HG02852 (cell line): Measurements from ENCODE around the gene C22orf39.

Experiments used
- ATAC-seq: cut with Tn5 transposase; IDR thresholded peaks from one replicate; pipeline ENCODE4 v1.9.1; 2021; ENCODE audit warnings: mild to moderate bottlenecking, moderate library complexity; ENCODE audit not compliant: unreplicated experiment

Gene C22orf39

GRCh38 chr22:19402642-19403191 lies 44.8 kb downstream of the C22orf39 start:
- no peak for ATAC-seq

DNA sequence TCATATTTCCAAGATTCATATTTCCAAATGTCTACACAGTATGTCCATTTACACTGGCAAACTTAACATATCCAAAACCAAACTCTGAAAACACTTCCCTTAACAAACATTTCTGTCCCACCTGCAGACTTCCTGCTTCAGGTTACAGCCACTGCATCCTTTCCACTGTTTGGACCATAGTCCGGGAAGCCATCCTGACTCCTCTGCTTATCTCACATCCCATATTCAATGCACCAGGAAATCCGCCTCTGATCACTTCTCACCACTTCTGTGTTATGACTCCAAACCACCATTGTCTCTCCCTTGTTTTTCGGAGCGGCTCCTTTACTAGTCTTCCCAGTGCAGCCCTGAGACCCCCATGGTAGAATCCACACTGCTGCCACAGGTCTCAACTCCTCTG lies 46.0 kb downstream of the C22orf39 start:
- ATAC-seq: no peak

DNA sequence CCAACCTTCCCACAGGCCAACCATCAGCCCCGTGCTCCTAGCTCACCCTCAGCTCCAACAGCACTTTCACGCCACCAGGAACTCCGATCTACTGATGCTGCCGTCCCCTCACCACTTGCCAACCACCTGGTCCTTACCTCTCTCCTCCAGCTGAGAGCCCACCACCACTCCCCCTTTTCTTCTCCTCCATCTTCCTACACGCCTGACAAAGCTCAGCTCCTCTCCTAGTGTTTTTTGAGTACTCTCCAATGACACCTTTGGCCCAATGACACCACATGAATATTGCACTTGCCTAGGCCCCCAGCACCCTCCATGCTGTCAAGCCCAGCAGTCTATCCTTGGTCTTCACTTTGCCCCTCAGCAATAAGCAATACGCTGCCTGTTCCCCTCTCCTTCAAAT lies 46.6 kb downstream of the C22orf39 start:
- ATAC-seq: no peak

GRCh38 chr22:19398652-19399051 lies 48.9 kb downstream of the C22orf39 start:
- ATAC-seq: no peak

GRCh38 chr22:19398206-19398605 lies 49.3 kb downstream of the C22orf39 start:
- no peak for ATAC-seq

- no peak for ATAC-seq
Observed at GRCh38 chr22:19397734-19398104, 49.8 kb downstream of the C22orf39 start.

DNA sequence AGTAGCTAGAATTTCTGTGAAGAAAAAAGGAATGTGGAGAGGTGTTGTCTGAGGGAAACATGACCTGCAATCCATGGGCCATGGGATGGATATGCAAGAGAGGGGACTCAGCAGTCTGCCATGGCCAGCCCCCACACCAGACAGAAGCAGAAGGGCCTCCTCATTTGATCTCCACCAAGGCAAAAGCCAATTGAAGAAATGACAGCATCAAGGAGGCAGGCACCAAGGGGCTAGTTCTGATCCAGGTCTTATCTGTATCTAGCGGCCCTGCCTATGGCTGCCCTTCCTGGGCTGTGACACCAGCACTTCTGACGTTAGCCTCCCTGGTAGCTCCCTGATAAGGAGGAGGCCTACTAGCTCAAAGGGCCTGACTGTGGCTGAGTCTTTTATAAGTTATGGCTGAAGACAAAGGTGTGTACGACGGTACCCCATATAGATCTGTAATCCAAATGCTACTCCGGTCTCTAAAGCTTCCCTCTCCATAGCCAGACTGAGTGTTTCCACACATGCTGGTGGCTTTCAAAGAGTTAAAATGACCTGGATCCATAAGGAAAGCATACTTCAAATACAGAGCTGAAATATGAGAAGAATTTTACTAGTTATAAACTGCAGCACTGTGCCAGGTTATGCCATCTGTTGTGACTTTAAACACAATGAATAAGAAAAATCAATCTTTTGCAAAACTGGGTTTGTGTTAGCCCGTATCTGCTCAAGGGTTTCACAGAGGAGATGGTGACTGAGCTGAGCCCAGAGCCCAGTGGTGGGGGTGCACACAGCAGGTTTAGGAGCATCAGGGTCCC lies 50.4 kb downstream of the C22orf39 start:
- ATAC-seq: no peak

DNA sequence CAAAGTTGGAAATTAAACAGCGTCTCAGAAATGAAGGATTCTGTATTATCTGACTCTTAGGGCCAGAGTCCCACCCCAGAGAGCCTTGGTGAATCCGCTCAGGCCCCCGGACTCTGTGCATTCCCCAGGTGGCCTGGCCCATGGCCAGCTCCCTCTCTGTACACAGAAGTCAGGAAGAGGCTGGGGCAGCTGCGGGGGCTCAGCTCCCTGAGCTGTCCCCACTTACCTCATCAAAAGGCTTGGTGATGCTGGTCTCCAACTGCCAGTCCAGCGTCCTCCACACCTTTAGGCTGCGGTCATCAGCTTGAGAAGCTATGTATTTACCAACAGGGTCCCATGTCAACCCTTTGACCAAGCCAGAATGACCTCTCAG lies 51.0 kb downstream of the C22orf39 start:
- no peak for ATAC-seq

DNA sequence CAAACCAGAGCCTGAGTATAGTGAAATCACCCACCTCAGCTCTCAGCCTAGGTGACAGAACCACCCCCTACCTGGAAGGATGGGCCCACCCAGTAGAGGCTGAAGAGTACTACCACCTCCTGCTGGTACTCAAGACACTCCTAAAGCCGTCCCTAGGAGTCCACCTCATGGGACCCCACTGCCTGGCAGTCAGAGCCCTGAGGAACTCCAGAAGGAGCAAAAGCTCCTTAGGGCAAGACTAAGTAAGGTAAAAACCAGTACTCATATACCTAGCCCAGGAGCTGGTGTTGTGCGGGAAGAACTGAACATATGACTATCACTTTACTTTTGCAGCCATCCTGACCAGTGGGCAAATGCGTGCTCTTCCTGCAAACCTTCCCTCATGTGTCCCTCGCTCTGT lies 52.2 kb downstream of the C22orf39 start:
- no peak for ATAC-seq

DNA sequence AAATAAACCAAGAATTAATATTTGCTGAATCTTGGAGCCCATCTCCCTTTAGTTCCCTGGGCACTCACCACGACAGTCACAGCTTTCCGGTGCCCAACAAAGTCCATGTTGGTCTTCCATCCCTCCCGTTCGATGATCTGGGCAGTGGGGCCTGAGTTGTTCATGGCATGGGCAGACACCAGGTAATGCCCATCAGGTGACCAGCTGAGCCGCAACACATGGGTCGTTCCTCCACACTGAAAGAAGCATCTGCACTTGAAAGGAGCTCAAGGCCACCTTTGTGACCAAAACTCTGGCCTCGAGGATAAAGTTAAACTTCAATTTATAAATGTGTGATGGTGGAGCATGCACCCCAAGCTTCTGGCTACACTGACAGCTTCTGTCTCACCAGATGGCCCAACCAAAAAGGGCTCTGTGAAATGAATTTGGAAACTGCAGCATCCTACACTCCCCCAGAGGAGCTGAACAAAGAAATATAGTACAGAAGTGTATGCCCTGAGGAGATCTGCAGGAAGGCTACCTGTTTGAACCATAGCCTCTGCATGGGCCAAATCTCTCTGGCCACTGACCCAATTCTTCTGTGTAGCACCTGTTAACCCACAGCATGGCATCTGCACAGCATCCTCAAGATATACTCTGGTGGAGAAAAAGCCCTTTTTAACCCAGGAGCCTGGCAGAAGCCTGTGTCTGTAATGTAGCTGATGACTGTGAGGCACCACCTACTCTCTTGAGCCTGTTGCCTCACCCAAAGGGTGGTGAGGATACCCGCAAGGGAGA lies 53.0 kb downstream of the C22orf39 start:
- no peak for ATAC-seq

DNA sequence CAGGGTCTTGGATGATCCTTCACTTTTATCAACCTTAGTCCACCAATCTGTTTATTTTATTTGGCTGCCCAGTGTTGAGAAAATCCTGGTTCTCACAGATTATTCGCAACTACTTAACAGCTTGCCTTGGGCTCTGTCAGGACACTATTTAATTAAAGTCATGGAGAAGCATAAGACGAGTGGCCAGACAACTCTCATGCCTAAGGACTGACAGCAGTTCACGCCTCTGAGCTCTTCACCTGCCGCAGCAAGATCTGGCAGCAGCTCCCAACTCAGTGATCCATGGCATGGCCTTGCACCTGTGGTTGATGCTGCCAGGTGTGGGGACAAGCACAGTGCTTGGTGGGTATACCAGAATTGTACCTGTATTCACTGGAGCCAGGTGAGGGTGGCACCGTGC lies 53.8 kb downstream of the C22orf39 start:
- ATAC-seq: no peak
